Activated naive CD8-positive, alpha-beta T cell treated with anti-CD3 and anti-CD28 coated beads for 36 hours (primary cell): ENCODE measurements around the gene CREB5. TPM values are rescaled to one million over a fixed set of nuclear protein-coding genes. Genes with fewer than 3 reads are reported as not detected.

Source experiments
- total RNA-seq, 2 experiments: library from RNA; stranded (reverse); gene quantifications; one replicate each; pipeline ENCODE4 v1.2.3, GENCODE V29; 2021

CREB5 gene
- total RNA-seq, 2 experiments from 2014 or later = 2.0 to 2.4 TPM

Other genes with a start within 250 kb of the CREB5 start
- 1 to 10 TPM; 6.6 to 7.4 TPM for gene JAZF1, start 231.7 kb upstream of the CREB5 start, total RNA-seq